ENCODE results near the gene TIAM2. TPM values are rescaled to one million over a fixed set of nuclear protein-coding genes. Genes with fewer than 3 reads are reported as not detected.

TIAM2 gene
- total RNA-seq, 2 donors from 2014 or later: 5.1 to 6.7 TPM

GRCh38 chr6:155272353-155273232, 277.5 kb downstream of the TIAM2 start:
- no peaks in the 10 kb centered on the region for H3K9me3 ChIP-seq
- TF ChIP-seq CTCF (IDR thresholded peaks at IDR 0.05): no peak
- no peaks in the 10 kb centered on the region for H3K27me3 ChIP-seq
- no peaks in the 10 kb centered on the region for H3K36me3 ChIP-seq
- H3K4me3 ChIP-seq: no peak overlapping the region
- H3K27ac ChIP-seq: peak overlapping the region; percentile 24
- intact Hi-C loops (cut with DNase I): no loop called here
- no peak overlapping the region for H3K9ac ChIP-seq (ENCODE audit: low read depth in 2 of 2, low read length in 2 of 2)
- H3K4me1 ChIP-seq: no peaks in the 10 kb centered on the region
- no peak for DNase-seq

GRCh38 chr6:155273431-155273830, 278.3 kb downstream of the TIAM2 start:
- no peak for TF ChIP-seq CTCF (IDR thresholded peaks at IDR 0.05)
- no peaks in the 10 kb centered on the region for H3K4me1 ChIP-seq
- H3K9me3 ChIP-seq: no peaks in the 10 kb centered on the region
- DNase-seq: no peak
- intact Hi-C loops (cut with DNase I): no loop called here
- H3K9ac ChIP-seq (ENCODE audit: low read depth in 2 of 2, low read length in 2 of 2): no peak overlapping the region
- H3K4me3 ChIP-seq: no peak overlapping the region
- no peaks in the 10 kb centered on the region for H3K36me3 ChIP-seq
- H3K27me3 ChIP-seq: no peaks in the 10 kb centered on the region
- peak overlapping the region; percentile 24 for H3K27ac ChIP-seq

- Histone ChIP-seq H3K4me1 (no peaks in the 10 kb centered on the region), H3K27me3 (no peaks in the 10 kb centered on the region), H3K27ac (peak overlapping the region; percentile 24), H3K4me3 (no peak overlapping the region), H3K9ac (ENCODE audit: low read depth in 2 of 2, low read length in 2 of 2) (no peak overlapping the region), H3K36me3 (no peaks in the 10 kb centered on the region), H3K9me3 (no peaks in the 10 kb centered on the region)
- TF ChIP-seq CTCF (IDR thresholded peaks at IDR 0.05): no peak
- intact Hi-C loops (cut with DNase I): no loop called here
- no peak for DNase-seq
Measured at GRCh38 chr6:155274106-155274505, 279.0 kb downstream of the TIAM2 start.

- intact Hi-C loops (cut with DNase I): no loop called here
- no peak for DNase-seq
- no peaks in the 10 kb centered on the region for H3K4me1 ChIP-seq
Measured at GRCh38 chr6:155274533-155274932, 279.4 kb downstream of the TIAM2 start.

GRCh38 chr6:155275808-155276480, 280.8 kb downstream of the TIAM2 start:
- Histone ChIP-seq H3K9ac (ENCODE audit: low read depth in 2 of 2, low read length in 2 of 2) (no peak overlapping the region), H3K4me3 (no peak overlapping the region), H3K27me3 (no peaks in the 10 kb centered on the region), H3K4me1 (no peaks in the 10 kb centered on the region), H3K27ac (no peak overlapping the region), H3K9me3 (no peaks in the 10 kb centered on the region), H3K36me3 (no peaks in the 10 kb centered on the region)
- no peak for TF ChIP-seq CTCF (IDR thresholded peaks at IDR 0.05)
- intact Hi-C loops (cut with DNase I): no loop called here
- DNase-seq: no peak

More at GRCh38 chr6:155274533-155274932, 279.4 kb downstream of the TIAM2 start:
- Histone ChIP-seq H3K27me3 (no peaks in the 10 kb centered on the region), H3K27ac (no peak overlapping the region), H3K9me3 (no peaks in the 10 kb centered on the region), H3K9ac (ENCODE audit: low read depth in 2 of 2, low read length in 2 of 2) (no peak overlapping the region), H3K4me3 (no peak overlapping the region), H3K36me3 (no peaks in the 10 kb centered on the region)
- TF ChIP-seq CTCF (IDR thresholded peaks at IDR 0.05): no peak
